Duodenal mucosa (tissue), 2 donors: ENCODE measurements around the gene CLEC16A.

Source experiments
- H3K27ac ChIP-seq: one replicate; pipeline ENCODE4 v1.7.0; 2013; ENCODE audit warnings: low read depth, low read length
- H3K27me3 ChIP-seq, 2 donors: one replicate each; pipeline ENCODE4 v1.7.0; 2013; ENCODE audit warnings: low read length in 2 of 2, control low read depth in 1 of 2; ENCODE audit not compliant: insufficient read depth in 2 of 2, control insufficient read depth in 1 of 2
- H3K36me3 ChIP-seq, 2 donors: one replicate each; pipeline ENCODE4 v1.7.0; 2013; ENCODE audit warnings: low read length in 2 of 2, control low read depth in 1 of 2; ENCODE audit not compliant: insufficient read depth in 2 of 2, control insufficient read depth in 1 of 2
- H3K4me1 ChIP-seq, 2 donors: one replicate each; pipeline ENCODE4 v1.7.0; 2013; ENCODE audit warnings: low read length in 2 of 2, control low read depth in 1 of 2; ENCODE audit not compliant: insufficient read depth in 2 of 2, control insufficient read depth in 1 of 2
- H3K4me3 ChIP-seq, 2 donors: one replicate each; pipeline ENCODE4 v1.7.0; 2013; ENCODE audit warnings: low read length in 2 of 2, low read depth in 1 of 2
- H3K9ac ChIP-seq, 2 donors: one replicate each; pipeline ENCODE4 v1.7.0; 2013; ENCODE audit warnings: low read length in 2 of 2, low read depth in 1 of 2
- H3K9me3 ChIP-seq, 2 donors: one replicate each; pipeline ENCODE4 v1.7.0; 2013; ENCODE audit warnings: low read length in 2 of 2, control low read depth in 1 of 2; ENCODE audit not compliant: control insufficient read depth in 1 of 2

CLEC16A gene

DNA sequence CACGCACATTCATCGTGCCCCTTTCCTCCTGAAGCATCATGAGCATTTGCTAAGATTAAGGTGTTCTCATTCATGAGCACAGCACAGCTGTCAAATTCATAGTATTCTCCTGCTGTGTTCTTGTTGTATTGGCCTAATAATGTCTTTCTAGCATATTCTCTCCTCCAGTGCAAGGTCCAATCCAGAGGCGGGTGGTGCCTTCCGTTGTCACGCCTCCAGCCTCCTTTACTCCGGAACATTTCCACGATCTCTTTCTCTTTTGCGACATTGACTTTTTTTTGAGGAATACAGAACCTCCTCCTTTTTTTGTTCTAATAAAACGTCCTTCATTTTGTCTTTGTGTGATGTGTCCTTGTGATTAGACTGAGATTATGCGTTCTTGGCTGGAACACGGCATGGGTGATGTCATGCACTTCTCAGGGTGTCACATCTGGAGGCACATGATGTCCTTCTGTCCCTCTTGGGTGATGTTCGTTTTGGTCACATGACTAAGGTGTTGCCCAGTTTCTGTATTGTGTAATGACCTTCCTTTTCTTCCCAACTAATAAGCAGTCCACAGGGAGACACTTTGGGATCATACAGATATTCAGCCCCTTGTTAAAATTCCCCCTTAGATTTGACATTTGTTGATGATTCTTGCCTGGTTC lies 66.3 kb downstream of the CLEC16A start:
- no peak overlapping the region for H3K27ac ChIP-seq
- no peaks in the 10 kb centered on the region for H3K4me1 ChIP-seq
- H3K36me3 ChIP-seq = peaks cover 8 to 12% of the 10 kb centered on the region in 2 donors
- no peak overlapping the region for H3K4me3 ChIP-seq
- H3K9me3 ChIP-seq = no peaks in the 10 kb centered on the region
- no peak overlapping the region for H3K9ac ChIP-seq
- H3K27me3 ChIP-seq = no peaks in the 10 kb centered on the region

DNA sequence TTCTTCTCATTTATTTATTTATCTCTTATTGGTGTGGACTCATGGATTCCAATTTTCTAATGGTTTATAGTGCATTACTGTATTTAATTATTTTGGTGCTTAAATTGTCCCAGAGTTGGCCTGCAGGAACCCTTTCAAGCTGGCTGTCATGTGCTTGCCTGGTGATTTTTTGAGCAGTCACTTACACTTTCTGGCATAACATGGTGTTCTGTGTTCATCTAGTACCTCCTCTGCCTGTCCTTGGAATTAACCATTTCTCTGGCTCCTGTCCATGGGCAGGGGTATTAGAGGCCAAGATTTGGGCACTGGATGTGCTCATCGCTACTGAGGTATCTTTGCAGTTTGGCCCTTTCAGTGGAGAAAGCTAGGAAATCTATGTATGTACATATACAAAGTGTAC lies 67.0 kb downstream of the CLEC16A start:
- no peaks in the 10 kb centered on the region for H3K9me3 ChIP-seq
- H3K9ac ChIP-seq = no peak overlapping the region
- peaks cover under 1 to 4% of the 10 kb centered on the region in 2 donors for H3K4me1 ChIP-seq
- peaks cover 8% of the 10 kb centered on the region in 2 donors for H3K36me3 ChIP-seq
- no peak overlapping the region for H3K4me3 ChIP-seq
- H3K27me3 ChIP-seq = no peaks in the 10 kb centered on the region
- H3K27ac ChIP-seq = no peak overlapping the region

DNA sequence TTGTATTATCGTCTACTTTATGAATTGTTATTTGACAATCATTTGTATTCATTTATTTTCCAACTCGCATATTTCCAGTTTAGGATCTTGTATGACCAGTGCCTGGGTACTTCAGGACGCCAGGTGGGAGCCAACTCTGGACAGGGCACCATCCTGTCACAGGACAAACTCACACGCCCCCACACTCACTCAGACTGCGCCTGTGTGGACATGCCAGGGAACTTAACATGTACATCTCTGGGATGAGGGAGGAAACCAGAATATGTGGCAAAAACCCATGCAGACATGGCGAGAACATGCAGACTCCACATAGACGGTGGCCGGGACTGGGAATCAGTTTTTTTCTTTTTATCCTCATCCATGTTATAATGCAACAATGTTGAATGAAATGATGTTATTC lies 68.5 kb downstream of the CLEC16A start:
- H3K9me3 ChIP-seq = no peaks in the 10 kb centered on the region
- no peaks in the 10 kb centered on the region for H3K27me3 ChIP-seq
- no peak overlapping the region for H3K4me3 ChIP-seq
- no peak overlapping the region for H3K27ac ChIP-seq
- H3K9ac ChIP-seq = no peak overlapping the region
- H3K4me1 ChIP-seq = peaks cover 11 to 15% of the 10 kb centered on the region in 2 donors
- H3K36me3 ChIP-seq = peaks cover 4 to 5% of the 10 kb centered on the region in 2 donors

DNA sequence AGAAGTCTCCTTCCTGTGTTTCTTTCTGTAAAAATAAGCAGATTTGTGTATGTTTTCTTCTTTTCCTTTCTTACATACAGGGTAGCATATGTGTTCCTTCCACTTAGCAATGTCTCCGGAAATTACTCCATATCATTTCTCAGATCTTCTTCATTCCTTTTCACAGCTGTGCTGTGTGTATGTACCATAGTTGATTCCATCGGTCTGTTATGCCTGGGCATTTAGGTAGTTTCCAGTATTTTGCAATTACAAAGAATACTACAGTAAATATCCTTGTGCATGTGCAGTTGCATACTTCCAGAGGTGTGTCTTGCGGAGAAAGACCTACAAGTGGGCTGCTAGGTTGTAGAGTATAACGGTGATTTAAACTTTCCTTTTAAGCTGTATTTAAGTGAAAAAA lies 69.8 kb downstream of the CLEC16A start:
- H3K27me3 ChIP-seq = no peaks in the 10 kb centered on the region
- no peak overlapping the region for H3K9ac ChIP-seq
- peaks cover 3 to 4% of the 10 kb centered on the region in 2 donors for H3K36me3 ChIP-seq
- H3K9me3 ChIP-seq = no peaks in the 10 kb centered on the region
- peaks cover 11 to 15% of the 10 kb centered on the region in 2 donors for H3K4me1 ChIP-seq
- H3K27ac ChIP-seq = no peak overlapping the region
- no peak overlapping the region for H3K4me3 ChIP-seq

DNA sequence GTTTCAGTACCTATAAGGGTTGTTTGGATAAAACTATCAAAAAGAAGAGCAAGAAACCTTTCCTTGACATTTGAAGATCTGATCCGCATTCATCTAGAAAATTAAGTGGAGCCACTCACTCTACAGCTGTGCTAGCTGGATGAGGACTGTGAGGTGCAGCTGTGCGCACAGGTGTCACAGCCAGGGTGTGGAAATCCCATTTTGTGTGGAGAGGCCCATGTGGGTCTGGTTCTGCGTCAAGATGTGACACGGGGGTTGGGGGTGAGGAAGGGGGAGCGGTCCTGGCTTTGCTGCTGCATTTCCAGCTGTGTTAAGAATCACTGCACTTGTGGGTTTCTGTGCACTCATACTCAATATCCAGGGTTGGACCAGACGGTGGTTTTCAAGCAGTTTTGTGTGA lies 70.7 kb downstream of the CLEC16A start:
- no peaks in the 10 kb centered on the region for H3K9me3 ChIP-seq

DNA sequence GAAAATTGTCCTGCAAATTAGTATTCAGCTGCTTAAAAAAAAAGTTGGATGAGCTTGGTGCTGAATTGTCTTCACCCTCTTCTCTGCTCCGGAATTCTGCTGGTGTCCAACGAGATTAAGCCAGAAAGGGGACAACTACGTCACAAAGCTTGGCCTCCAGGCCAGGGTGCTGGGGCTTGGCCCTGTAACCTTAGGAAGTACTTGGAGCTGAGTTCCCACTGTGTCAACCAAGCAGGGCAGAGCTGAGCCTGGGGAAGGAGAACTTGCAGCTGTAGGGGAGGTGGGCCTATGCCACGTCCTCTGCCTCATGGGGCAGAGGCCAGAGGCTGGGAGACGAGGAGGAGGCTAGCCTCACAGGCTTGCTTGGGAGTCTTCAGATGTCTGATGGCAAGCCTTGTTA lies 71.2 kb downstream of the CLEC16A start:
- Histone ChIP-seq H3K4me1 (peaks cover 11 to 15% of the 10 kb centered on the region in 2 donors), H3K9ac (no peak overlapping the region), H3K27me3 (no peaks in the 10 kb centered on the region), H3K9me3 (no peaks in the 10 kb centered on the region), H3K27ac (no peak overlapping the region), H3K36me3 (peaks cover 0 to 7% of the 10 kb centered on the region in 2 donors), H3K4me3 (no peak overlapping the region)

More for the DNA sequence above, 70.7 kb downstream of the CLEC16A start:
- Histone ChIP-seq H3K27me3 (no peaks in the 10 kb centered on the region), H3K27ac (no peak overlapping the region), H3K4me3 (no peak overlapping the region), H3K4me1 (peaks cover 11 to 15% of the 10 kb centered on the region in 2 donors), H3K36me3 (peaks cover 0 to 2% of the 10 kb centered on the region in 2 donors), H3K9ac (no peak overlapping the region)

DNA sequence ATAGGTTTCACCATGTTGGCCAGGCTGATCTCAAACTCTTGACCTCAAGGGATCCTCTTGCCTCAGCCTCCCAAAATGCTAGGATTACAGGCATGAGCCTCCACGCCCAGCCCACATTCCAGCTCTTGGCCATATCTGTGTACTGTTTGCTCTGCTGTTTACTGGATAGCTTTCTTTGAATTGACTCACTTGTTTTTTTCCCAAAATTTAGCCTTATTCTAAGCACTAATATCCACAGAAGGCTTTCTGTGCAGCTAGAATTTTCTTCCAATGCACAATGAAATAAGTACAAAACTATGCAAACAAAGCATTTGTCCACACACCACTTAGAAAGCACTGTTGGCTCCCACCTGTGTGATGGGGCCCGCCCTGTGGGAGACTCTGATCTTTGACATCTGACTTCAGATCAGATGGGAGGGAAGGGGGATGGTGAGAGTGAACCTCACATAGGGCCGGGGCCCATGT lies 72.2 kb downstream of the CLEC16A start:
- no peaks in the 10 kb centered on the region for H3K9me3 ChIP-seq
- no peak overlapping the region for H3K27ac ChIP-seq
- peaks cover 11 to 15% of the 10 kb centered on the region in 2 donors for H3K4me1 ChIP-seq
- H3K4me3 ChIP-seq = no peak overlapping the region
- H3K27me3 ChIP-seq = no peaks in the 10 kb centered on the region
- no peak overlapping the region for H3K9ac ChIP-seq
- peaks cover 0 to 11% of the 10 kb centered on the region in 2 donors for H3K36me3 ChIP-seq

DNA sequence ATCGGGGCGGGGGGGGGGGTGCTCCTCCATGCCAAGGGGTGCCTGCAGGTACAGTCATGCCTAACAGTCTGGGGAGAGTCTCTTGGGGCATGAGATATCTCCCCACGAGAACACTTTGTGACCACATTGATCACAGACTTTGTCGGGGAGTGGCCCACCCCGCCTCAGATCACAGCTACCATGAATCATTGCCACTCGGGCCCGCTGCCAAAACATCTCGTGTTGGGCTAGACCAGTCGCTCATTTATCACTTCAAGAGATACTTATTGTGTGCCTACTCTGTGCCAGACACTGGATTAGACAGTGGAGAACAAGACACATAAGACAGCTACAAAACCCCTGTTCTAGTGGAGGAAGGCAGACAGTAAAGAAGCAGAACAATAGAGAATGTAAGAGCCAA lies 72.6 kb downstream of the CLEC16A start:
- Histone ChIP-seq H3K9me3 (no peaks in the 10 kb centered on the region), H3K9ac (no peak overlapping the region), H3K27ac (no peak overlapping the region), H3K4me1 (peaks cover 11 to 15% of the 10 kb centered on the region in 2 donors), H3K27me3 (no peaks in the 10 kb centered on the region), H3K36me3 (peaks cover 0 to 11% of the 10 kb centered on the region in 2 donors), H3K4me3 (no peak overlapping the region)

DNA sequence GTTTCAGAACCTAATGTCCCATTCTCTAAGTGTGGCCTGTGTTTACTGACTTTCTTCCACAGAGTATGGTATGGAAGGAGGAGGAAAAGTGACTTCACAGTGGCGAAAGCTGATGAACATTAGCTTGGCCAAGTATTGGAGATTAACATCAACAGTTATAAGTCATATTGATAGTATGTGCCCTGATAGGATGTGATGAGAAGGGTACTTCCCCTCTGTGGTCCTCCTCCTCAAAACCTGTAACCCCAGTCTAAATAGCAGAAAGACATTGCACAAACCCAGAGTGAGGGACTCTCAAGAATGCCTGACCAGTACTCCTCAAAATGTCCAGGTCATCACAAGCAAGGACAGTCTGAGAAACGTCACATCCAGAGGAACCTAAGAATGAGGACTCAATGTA lies 73.1 kb downstream of the CLEC16A start:
- no peak overlapping the region for H3K4me3 ChIP-seq
- no peak overlapping the region for H3K9ac ChIP-seq
- H3K36me3 ChIP-seq = peaks cover 0 to 11% of the 10 kb centered on the region in 2 donors
- peaks cover 11 to 15% of the 10 kb centered on the region in 2 donors for H3K4me1 ChIP-seq
- H3K9me3 ChIP-seq = no peaks in the 10 kb centered on the region
- no peak overlapping the region for H3K27ac ChIP-seq
- H3K27me3 ChIP-seq = no peaks in the 10 kb centered on the region

DNA sequence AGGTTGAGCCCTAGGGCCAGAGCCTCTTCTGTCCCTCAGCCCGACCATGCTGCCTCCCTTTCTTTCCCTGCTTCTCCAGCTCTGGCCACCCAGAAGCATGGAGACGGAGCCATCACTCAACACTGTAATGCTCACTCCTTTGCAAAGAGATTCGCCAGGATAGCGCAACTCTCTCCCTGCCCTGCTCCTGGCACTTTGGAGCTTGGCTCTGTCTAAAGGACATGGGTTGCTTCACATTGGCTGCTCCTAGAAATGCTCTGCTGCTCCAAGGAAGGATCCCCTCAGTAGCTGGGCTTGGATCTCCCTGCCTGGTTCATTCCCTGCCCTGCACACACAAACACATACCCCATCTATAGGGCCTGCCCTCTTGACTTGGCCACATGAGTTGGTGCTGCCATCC lies 76.0 kb downstream of the CLEC16A start:
- Histone ChIP-seq H3K9ac (no peak overlapping the region), H3K4me1 (peaks cover 15 to 21% of the 10 kb centered on the region in 2 donors), H3K27ac (no peak overlapping the region), H3K27me3 (no peaks in the 10 kb centered on the region), H3K36me3 (peaks cover 0 to 19% of the 10 kb centered on the region in 2 donors), H3K9me3 (no peaks in the 10 kb centered on the region), H3K4me3 (no peak overlapping the region)
